Embryonic facial prominence (tissue), 1 donor: ENCODE measurements around the gene PKLR.
"Not testable (repeated sequence)": the region's sequence is repeated elsewhere in the genome, so short reads cannot be mapped to it uniquely, and the experiment has no call there.

ENCODE experiments used
- DNase-seq: peaks from one replicate; pipeline ENCODE4 v3.0.0-alpha.2; 2016; ENCODE audit errors: extremely low spot score

PKLR gene

GRCh38 chr1:155301342-155301841 lies at the start of gene PKLR:
Gene PKLR (minus strand): TSS chr1:155301438. CDS start chr1:155301395, 43 bp downstream.
- DNase-seq = no peak

- no peak for DNase-seq
Measured at GRCh38 chr1:155342842-155343241, 41.6 kb upstream of the PKLR start.

- DNase-seq = no peak
Measured at GRCh38 chr1:155339515-155340097, 38.4 kb upstream of the PKLR start.

GRCh38 chr1:155334962-155335361 lies 33.7 kb upstream of the PKLR start:
- DNase-seq = no peak

GRCh38 chr1:155329980-155330598 lies 28.9 kb upstream of the PKLR start:
- no peak for DNase-seq

- not testable (repeated sequence) for DNase-seq
Measured at GRCh38 chr1:155328856-155329255, 27.6 kb upstream of the PKLR start.

GRCh38 chr1:155327981-155328380 lies 26.7 kb upstream of the PKLR start:
- no peak for DNase-seq

- DNase-seq = no peak
Measured at GRCh38 chr1:155326631-155327037, 25.4 kb upstream of the PKLR start.

- DNase-seq = no peak
Measured at GRCh38 chr1:155326020-155326526, 24.8 kb upstream of the PKLR start.

GRCh38 chr1:155325603-155325893 lies 24.3 kb upstream of the PKLR start:
- DNase-seq = no peak

GRCh38 chr1:155324717-155325602 lies 23.7 kb upstream of the PKLR start:
- no peak for DNase-seq

- peak; percentile 89 for DNase-seq
Measured at GRCh38 chr1:155324037-155324716, 22.9 kb upstream of the PKLR start.

- DNase-seq = peak; percentile 36
Measured at GRCh38 chr1:155323729-155324036, 22.4 kb upstream of the PKLR start.

- DNase-seq = peak; percentile 71
Measured at GRCh38 chr1:155322953-155323728, 21.9 kb upstream of the PKLR start.

GRCh38 chr1:155322571-155322952 lies 21.3 kb upstream of the PKLR start:
- DNase-seq = no peak

- no peak for DNase-seq
Measured at GRCh38 chr1:155321639-155322503, 20.6 kb upstream of the PKLR start.

- no peak for DNase-seq
Measured at GRCh38 chr1:155320661-155321617, 19.7 kb upstream of the PKLR start, which contains the start of gene RUSC1. Gene RUSC1 (plus strand): TSS chr1:155320894. CDS start chr1:155321774, 880 bp downstream.

GRCh38 chr1:155320252-155320651 lies 19.0 kb upstream of the PKLR start:
- no peak for DNase-seq

GRCh38 chr1:155319536-155319935 lies 18.3 kb upstream of the PKLR start:
- DNase-seq = no peak
